Fibroblast of the aortic adventitia (primary cell): Measurements from ENCODE around the gene CLK2. TPM values are rescaled to one million over a fixed set of nuclear protein-coding genes. Genes with fewer than 3 reads are reported as not detected.
A peak's percentile ranks its signal among the peaks of the same experiment; 100 is the strongest.

Source experiments
- DNase-seq: peaks from one replicate; pipeline ENCODE4 v3.0.0-alpha.2; 2010; ENCODE audit warnings: low read depth
- H3K4me3 ChIP-seq: 2 replicates; pipeline ENCODE4 v1.5.1; 2011; ENCODE audit warnings: low read depth, mild to moderate bottlenecking, control low read depth, low read length, moderate library complexity
- CTCF ChIP-seq: IDR thresholded peaks from 2 replicates; pipeline ENCODE4 v1.5.1; 2011; ENCODE audit warnings: mild to moderate bottlenecking, low read length, control low read depth, inconsistent platforms; ENCODE audit not compliant: insufficient read depth
- total RNA-seq: library from RNA; depleted of rRNA; stranded (reverse); fragments of >200 nt; gene quantifications from 2 replicates; pipeline ENCODE4 v1.2.3, GENCODE V29; 2012; ENCODE audit warnings: low replicate concordance

Gene CLK2
- total RNA-seq, 1 donor = 29.7 TPM

- peak; percentile 12 for DNase-seq
- peak; percentile 41 for TF ChIP-seq CTCF
- peak overlapping the region; percentile 77 for H3K4me3 ChIP-seq
Observed at GRCh38 chr1:155277902-155278688, 4.8 kb upstream of the CLK2 start.

GRCh38 chr1:155277070-155277901 lies 4.0 kb upstream of the CLK2 start, which contains the start of gene HCN3:
Gene HCN3 (plus strand): TSS chr1:155277463. CDS start chr1:155277591, 128 bp downstream.
- TF ChIP-seq CTCF = peak; percentile 23
- H3K4me3 ChIP-seq = peak within 1 kb of the TSS; percentile 77
- DNase-seq = peak; percentile 95

GRCh38 chr1:155272466-155273342 lies 600 bp downstream of the CLK2 start:
- DNase-seq = peak; percentile 68
- H3K4me3 ChIP-seq = peak overlapping the region; percentile 75
- no peak for TF ChIP-seq CTCF

GRCh38 chr1:155269381-155269780 lies 3.9 kb downstream of the CLK2 start:
- TF ChIP-seq CTCF = no peak
- no peak overlapping the region for H3K4me3 ChIP-seq
- no peak for DNase-seq

- TF ChIP-seq CTCF = no peak
- H3K4me3 ChIP-seq = no peak overlapping the region
- no peak for DNase-seq
Observed at GRCh38 chr1:155268630-155269029, 4.7 kb downstream of the CLK2 start.

- H3K4me3 ChIP-seq = no peak overlapping the region
- no peak for TF ChIP-seq CTCF
- no peak for DNase-seq
Observed at GRCh38 chr1:155267373-155267772, 5.9 kb downstream of the CLK2 start.
